ENCODE results near the gene NMRAL1. TPM values are rescaled to one million over a fixed set of nuclear protein-coding genes. Genes with fewer than 3 reads are reported as not detected.

NMRAL1 gene
- polyA plus RNA-seq, 1 donor from 2014 or later = 6.3 TPM

DNA sequence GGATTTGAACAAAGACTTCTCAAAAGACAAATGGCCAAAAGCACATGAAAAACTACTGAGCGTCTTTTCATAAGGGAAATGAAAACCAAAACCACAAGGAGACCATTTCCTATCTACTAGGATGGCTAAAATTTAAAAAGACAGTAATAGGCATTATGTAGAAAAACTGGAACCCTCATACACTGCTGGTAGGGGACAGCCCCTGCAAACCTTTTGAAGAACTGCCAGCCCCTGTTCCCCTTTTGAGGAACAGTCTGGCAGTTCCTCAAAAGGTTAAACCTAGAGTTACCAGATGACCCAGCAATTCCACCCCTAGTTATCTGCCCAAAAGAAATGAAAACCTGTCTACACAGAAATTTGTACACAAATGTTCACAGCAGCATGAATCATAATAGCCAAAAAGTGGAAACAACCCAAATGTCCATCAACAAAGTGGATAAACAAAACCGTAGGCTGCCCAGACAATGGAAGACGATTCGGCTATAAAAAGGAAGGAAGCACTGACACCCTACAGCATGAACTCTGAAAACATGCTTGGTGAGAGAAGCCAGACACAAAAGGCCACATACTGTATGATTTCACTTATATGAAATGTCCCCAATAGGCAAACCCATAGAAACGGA lies 41.3 kb upstream of the NMRAL1 start:
- TF ChIP-seq EZH2 (IDR thresholded peaks at IDR 0.05; ENCODE audit: borderline replicate concordance, insufficient read depth, low read length, poor library complexity, severe bottlenecking) (no peak), RAD21 (conservative IDR thresholded peaks at IDR 0.05) (no peak), EP300 (conservative IDR thresholded peaks at IDR 0.05; ENCODE audit: poor library complexity, severe bottlenecking) (no peak), POLR2AphosphoS5 (IDR thresholded peaks at IDR 0.05) (no peak)
- TF ChIP-seq, protein P1, sequence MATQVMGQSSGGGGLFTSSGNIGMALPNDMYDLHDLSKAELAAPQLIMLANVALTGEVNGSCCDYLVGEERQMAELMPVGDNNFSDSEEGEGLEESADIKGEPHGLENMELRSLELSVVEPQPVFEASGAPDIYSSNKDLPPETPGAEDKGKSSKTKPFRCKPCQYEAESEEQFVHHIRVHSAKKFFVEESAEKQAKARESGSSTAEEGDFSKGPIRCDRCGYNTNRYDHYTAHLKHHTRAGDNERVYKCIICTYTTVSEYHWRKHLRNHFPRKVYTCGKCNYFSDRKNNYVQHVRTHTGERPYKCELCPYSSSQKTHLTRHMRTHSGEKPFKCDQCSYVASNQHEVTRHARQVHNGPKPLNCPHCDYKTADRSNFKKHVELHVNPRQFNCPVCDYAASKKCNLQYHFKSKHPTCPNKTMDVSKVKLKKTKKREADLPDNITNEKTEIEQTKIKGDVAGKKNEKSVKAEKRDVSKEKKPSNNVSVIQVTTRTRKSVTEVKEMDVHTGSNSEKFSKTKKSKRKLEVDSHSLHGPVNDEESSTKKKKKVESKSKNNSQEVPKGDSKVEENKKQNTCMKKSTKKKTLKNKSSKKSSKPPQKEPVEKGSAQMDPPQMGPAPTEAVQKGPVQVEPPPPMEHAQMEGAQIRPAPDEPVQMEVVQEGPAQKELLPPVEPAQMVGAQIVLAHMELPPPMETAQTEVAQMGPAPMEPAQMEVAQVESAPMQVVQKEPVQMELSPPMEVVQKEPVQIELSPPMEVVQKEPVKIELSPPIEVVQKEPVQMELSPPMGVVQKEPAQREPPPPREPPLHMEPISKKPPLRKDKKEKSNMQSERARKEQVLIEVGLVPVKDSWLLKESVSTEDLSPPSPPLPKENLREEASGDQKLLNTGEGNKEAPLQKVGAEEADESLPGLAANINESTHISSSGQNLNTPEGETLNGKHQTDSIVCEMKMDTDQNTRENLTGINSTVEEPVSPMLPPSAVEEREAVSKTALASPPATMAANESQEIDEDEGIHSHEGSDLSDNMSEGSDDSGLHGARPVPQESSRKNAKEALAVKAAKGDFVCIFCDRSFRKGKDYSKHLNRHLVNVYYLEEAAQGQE (IDR thresholded peaks at IDR 0.05; ENCODE audit: borderline replicate concordance) = no peak
- H3K4me2 ChIP-seq (ENCODE audit: low read length) = no peak overlapping the region
- H3K79me2 ChIP-seq (replicated peaks; ENCODE audit: insufficient read depth, low read length) = no peaks in the 10 kb centered on the region
- H3K27me3 ChIP-seq (ENCODE audit: insufficient read depth, low read depth, low read length) = no peaks in the 10 kb centered on the region
- H3F3A ChIP-seq (ENCODE audit: insufficient read depth, low read length, poor library complexity, severe bottlenecking) = no peaks in the 10 kb centered on the region
- H3K27ac ChIP-seq (ENCODE audit: low read length) = no peak overlapping the region
- no peak overlapping the region for H3K9ac ChIP-seq (ENCODE audit: low read length)
- H4K20me1 ChIP-seq (ENCODE audit: insufficient read depth) = no peaks in the 10 kb centered on the region
- no peaks in the 10 kb centered on the region for H3K36me3 ChIP-seq (ENCODE audit: insufficient read depth, low read length)
- no peak overlapping the region for H3K4me3 ChIP-seq (ENCODE audit: low read length)
- no peaks in the 10 kb centered on the region for H3K9me3 ChIP-seq (ENCODE audit: low read length)
- H2AFZ ChIP-seq (ENCODE audit: low read depth, low read length) = no peak overlapping the region
- no peaks in the 10 kb centered on the region for H3K9me2 ChIP-seq (ENCODE audit: insufficient read depth, low read length)

DNA sequence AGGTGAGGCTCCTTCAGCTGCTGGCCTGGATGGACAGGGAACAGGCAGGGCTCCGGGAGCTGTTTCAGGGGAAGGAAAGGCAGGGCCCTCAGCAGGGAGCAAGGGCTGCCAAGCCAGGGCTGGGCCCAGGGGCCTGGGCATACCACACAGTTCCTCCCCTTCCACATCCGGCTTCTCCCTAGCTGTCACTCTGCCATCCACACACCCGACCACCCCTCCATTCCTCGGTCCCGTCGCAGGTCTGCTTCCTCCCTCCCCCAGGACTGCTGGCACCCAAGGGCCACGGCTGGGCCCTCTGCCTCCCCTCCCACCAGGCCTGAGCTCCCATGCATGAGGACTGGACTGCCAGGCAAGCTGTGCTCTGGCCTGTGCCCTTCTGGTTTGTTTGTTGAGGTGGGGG lies 40.2 kb upstream of the NMRAL1 start:
- Histone ChIP-seq H3K27me3 (ENCODE audit: insufficient read depth, low read depth, low read length) (no peaks in the 10 kb centered on the region), H3K9ac (ENCODE audit: low read length) (no peak overlapping the region), H3K36me3 (ENCODE audit: insufficient read depth, low read length) (no peaks in the 10 kb centered on the region), H2AFZ (ENCODE audit: low read depth, low read length) (no peak overlapping the region), H3K4me2 (ENCODE audit: low read length) (no peak overlapping the region), H3K9me2 (ENCODE audit: insufficient read depth, low read length) (no peaks in the 10 kb centered on the region), H3K79me2 (replicated peaks; ENCODE audit: insufficient read depth, low read length) (no peaks in the 10 kb centered on the region), H4K20me1 (ENCODE audit: insufficient read depth) (no peaks in the 10 kb centered on the region), H3K9me3 (ENCODE audit: low read length) (no peaks in the 10 kb centered on the region), H3K27ac (ENCODE audit: low read length) (no peak overlapping the region), H3K4me3 (ENCODE audit: low read length) (no peak overlapping the region), H3F3A (ENCODE audit: insufficient read depth, low read length, poor library complexity, severe bottlenecking) (no peaks in the 10 kb centered on the region)
- no peak for TF ChIP-seq RAD21 (conservative IDR thresholded peaks at IDR 0.05)
- TF ChIP-seq, protein P2, sequence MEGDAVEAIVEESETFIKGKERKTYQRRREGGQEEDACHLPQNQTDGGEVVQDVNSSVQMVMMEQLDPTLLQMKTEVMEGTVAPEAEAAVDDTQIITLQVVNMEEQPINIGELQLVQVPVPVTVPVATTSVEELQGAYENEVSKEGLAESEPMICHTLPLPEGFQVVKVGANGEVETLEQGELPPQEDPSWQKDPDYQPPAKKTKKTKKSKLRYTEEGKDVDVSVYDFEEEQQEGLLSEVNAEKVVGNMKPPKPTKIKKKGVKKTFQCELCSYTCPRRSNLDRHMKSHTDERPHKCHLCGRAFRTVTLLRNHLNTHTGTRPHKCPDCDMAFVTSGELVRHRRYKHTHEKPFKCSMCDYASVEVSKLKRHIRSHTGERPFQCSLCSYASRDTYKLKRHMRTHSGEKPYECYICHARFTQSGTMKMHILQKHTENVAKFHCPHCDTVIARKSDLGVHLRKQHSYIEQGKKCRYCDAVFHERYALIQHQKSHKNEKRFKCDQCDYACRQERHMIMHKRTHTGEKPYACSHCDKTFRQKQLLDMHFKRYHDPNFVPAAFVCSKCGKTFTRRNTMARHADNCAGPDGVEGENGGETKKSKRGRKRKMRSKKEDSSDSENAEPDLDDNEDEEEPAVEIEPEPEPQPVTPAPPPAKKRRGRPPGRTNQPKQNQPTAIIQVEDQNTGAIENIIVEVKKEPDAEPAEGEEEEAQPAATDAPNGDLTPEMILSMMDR (IDR thresholded peaks at IDR 0.05; ENCODE audit: poor library complexity, severe bottlenecking) = no peak
- TF ChIP-seq TAF1 (IDR thresholded peaks at IDR 0.05; ENCODE audit: low read depth) = no peak
- no peak for TF ChIP-seq EP300 (conservative IDR thresholded peaks at IDR 0.05; ENCODE audit: poor library complexity, severe bottlenecking)
- TF ChIP-seq MXI1 (conservative IDR thresholded peaks at IDR 0.05; ENCODE audit: poor library complexity, severe bottlenecking) = no peak
- TF ChIP-seq SMC3 (conservative IDR thresholded peaks at IDR 0.05; ENCODE audit: poor library complexity) = no peak
